ENCODE measurements around the gene MUC12.
"Not testable (repeated sequence)": the region's sequence is repeated elsewhere in the genome, so short reads cannot be mapped to it uniquely, and the experiment has no call there.

MUC12 gene

GRCh38 chr7:100992280-100992679 is 22.9 kb downstream of the MUC12 start:
- not testable (repeated sequence) for DNase-seq (ENCODE audit: low spot score)

- DNase-seq (ENCODE audit: low spot score) = not testable (repeated sequence)
These were observed 25.3 kb downstream of the MUC12 start for GRCh38 chr7:100994671-100995070.

GRCh38 chr7:100998530-100998929 is 29.2 kb downstream of the MUC12 start:
- DNase-seq (ENCODE audit: low spot score) = not testable (repeated sequence)

GRCh38 chr7:100999334-100999733 is 30.0 kb downstream of the MUC12 start:
- not testable (repeated sequence) for DNase-seq (ENCODE audit: low spot score)

- not testable (repeated sequence) for DNase-seq (ENCODE audit: low spot score)
These were observed 30.7 kb downstream of the MUC12 start for GRCh38 chr7:101000025-101000424.

- DNase-seq (ENCODE audit: low spot score) = not testable (repeated sequence)
These were observed 33.0 kb downstream of the MUC12 start for GRCh38 chr7:101002333-101002732.

GRCh38 chr7:101007361-101007760 is 38.0 kb downstream of the MUC12 start:
- DNase-seq (ENCODE audit: low spot score) = not testable (repeated sequence)

- DNase-seq (ENCODE audit: low spot score) = no peak
These were observed 40.3 kb downstream of the MUC12 start for GRCh38 chr7:101009629-101010028.

GRCh38 chr7:101012931-101013330 is 43.6 kb downstream of the MUC12 start:
- no peak for DNase-seq (ENCODE audit: low spot score)

GRCh38 chr7:101015626-101016025 is 46.3 kb downstream of the MUC12 start:
- no peak for DNase-seq (ENCODE audit: low spot score)

- DNase-seq (ENCODE audit: low spot score) = peak; percentile 84
These were observed 47.9 kb downstream of the MUC12 start for GRCh38 chr7:101017064-101017777.

GRCh38 chr7:101018271-101019167 is 49.2 kb downstream of the MUC12 start:
- no peak for DNase-seq (ENCODE audit: low spot score)

GRCh38 chr7:101020444-101020843 is 51.1 kb downstream of the MUC12 start:
- DNase-seq (ENCODE audit: low spot score) = no peak

- DNase-seq (ENCODE audit: low spot score) = no peak
These were observed 52.3 kb downstream of the MUC12 start for GRCh38 chr7:101021703-101022102.

- DNase-seq (ENCODE audit: low spot score) = no peak
These were observed 54.5 kb downstream of the MUC12 start for GRCh38 chr7:101023839-101024238.

- no peak for DNase-seq (ENCODE audit: low spot score)
These were observed 61.7 kb downstream of the MUC12 start for GRCh38 chr7:101031082-101031481.

GRCh38 chr7:101035941-101036340 is 66.6 kb downstream of the MUC12 start:
- DNase-seq (ENCODE audit: low spot score) = no peak

- not testable (repeated sequence) for DNase-seq (ENCODE audit: low spot score)
These were observed 71.9 kb downstream of the MUC12 start for GRCh38 chr7:101041283-101041682.

GRCh38 chr7:101058355-101058754 is 89.0 kb downstream of the MUC12 start:
- DNase-seq (ENCODE audit: low spot score) = peak; percentile 44

GRCh38 chr7:101059620-101059942 is 90.2 kb downstream of the MUC12 start:
- DNase-seq (ENCODE audit: low spot score) = no peak

GRCh38 chr7:101060992-101061391 is 91.6 kb downstream of the MUC12 start:
- DNase-seq (ENCODE audit: low spot score) = no peak

- not testable (repeated sequence) for DNase-seq (ENCODE audit: low spot score)
These were observed 94.8 kb downstream of the MUC12 start for GRCh38 chr7:101064176-101064550.

GRCh38 chr7:101065162-101065561 is 95.8 kb downstream of the MUC12 start:
- not testable (repeated sequence) for DNase-seq (ENCODE audit: low spot score)

Measured in CD4-positive, alpha-beta T cell treated with Interleukin-2 at 100 ng/mL for 4 hours (primary cell).